Right hindlimb (tissue), 1 donor: ENCODE data around the gene NR3C2.

Experiments
- DNase-seq: peaks from one replicate; pipeline ENCODE4 v3.0.0-alpha.2; 2018

NR3C2 gene

GRCh38 chr4:148255344-148255720 is 186.9 kb downstream of the NR3C2 start:
- DNase-seq = no peak

DNA sequence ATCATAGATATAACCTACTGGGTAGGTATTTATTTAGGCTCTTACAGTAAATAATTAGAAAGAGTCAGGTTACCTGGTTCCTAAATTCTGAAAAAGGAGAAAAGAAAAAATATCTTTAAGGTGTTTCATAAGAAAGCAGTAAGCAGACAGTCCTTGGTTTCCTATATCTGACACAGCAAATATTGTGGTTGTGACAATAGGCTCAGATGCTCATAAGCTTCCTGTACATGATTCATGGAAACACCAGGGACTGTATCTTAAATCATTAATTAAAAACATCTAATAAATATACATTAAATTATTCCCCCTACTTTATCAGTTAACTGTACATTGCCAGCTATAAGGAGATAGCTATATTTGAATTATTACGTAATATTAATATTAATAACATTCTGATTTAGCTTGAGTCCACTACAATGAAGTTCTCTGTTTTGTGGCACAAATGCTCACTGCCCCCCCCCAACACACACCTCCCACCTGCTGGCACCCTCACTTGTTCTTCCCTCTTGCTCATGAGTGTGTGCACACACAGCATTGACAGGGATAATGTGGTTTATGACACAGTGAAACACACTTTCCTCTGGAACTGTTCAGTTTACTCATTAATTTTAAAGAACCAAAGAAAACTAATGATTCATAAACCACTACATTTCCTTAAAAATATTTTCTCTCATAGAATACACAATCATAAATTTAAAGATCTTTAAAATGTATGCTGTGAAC is 187.4 kb downstream of the NR3C2 start:
- no peak for DNase-seq

DNA sequence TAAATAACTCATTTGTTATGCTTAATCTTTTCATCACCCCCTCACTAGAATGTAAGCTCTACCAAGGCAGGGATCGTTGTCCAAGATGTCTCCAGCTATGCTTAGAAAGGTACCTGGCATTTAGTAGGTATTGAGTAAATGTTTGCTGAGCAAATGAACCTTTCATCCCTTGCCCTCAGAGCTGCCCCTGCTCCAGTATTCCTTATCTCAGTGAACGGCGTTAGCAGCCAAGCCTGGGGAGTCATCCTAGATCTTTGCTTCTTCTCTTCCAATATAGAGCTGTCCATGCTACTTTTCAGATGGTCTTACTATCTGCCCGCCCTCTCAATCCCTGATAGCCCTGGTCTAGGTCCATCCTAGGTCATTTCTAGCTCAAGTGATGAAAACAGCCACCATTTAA is 188.4 kb downstream of the NR3C2 start:
- DNase-seq = no peak

DNA sequence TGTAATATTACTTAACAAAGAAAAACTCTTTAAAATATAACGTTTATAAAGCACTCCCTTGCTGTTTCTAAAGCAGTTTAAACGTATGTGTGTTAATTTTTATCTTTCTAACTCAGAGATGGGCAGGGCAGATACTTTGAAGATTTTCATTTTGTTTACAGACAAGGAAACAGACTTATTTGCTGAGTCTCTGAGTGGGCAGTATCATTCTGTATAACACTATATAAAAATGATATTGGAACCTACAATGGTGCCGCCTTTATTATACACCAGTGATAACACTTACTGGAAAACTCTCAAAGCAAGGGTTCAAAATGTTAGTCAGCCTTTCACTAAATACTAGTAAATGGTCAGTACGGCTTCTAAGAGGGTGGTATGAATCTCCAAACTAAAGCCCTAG is 193.4 kb downstream of the NR3C2 start:
- no peak for DNase-seq

GRCh38 chr4:148245015-148245414 is 197.2 kb downstream of the NR3C2 start:
- no peak for DNase-seq

DNA sequence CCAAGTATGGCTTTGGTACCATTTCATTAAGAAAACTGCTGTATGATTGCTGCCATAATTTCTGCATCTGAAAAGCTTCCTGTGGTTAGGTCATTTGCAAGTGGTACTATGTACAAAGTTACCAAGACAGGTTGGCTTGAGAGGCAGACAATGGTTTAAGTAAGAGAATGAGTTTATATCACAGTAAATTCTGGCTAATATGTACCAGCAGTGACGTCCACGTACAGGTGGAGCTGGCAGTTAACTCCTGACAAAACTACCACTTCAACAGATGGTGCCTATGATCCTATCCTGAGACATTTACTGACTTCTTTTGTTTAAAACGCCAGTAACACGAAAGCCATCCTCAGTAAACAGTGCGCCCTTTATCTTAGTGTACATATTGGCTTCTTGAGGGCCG is 198.4 kb downstream of the NR3C2 start:
- DNase-seq = no peak

DNA sequence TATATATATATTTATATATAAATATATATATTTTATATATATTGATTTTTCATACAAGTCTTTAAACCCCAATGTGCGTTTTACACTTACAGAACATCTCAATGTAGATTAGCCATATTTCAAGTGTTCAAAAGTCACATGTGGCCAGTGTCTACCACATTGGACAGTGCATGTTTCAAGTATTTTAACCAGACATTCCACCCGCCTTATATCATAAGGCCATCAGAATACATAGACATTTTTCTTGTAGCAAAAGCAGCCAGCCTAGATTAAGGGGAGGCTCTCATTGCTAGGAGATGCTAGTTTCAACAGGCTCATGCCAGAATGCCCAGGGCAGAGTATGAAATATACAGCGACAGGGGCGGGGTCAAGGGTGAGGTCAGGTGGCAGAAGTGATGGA is 202.0 kb downstream of the NR3C2 start:
- no peak for DNase-seq

- no peak for DNase-seq
Measured at GRCh38 chr4:148239494-148239985, 202.7 kb downstream of the NR3C2 start.

DNA sequence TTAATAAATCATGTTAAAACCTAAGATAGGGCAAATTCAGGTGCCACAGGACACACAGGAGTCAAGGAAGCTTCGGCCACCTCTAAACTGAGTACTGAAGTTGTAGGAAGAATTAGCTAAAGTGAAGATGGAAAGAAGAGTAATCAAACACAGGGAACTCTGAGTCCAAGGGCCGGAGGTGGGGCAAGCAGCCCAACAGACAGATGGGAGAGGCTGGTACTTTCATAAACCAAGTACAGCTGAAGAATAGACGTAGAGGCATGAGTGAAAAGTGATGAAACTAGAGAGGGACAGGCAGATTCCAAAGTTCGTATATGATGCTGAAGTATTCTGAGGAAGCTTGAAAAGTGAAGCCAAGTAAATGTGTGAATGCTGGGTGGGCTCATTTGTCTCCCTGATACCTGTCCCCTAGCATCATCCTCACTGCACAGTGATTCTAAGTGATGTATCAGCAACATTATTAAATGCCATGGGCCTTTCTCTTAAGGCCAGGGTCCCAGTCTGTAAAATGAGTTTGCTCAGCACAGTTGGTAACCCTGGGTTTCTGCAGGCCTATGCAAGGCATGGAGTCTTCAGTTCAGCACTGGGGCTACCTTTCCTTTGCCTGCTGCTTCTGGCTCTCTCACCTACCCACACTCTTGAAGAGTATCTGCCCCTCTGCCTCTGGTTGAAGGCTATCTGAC is 203.3 kb downstream of the NR3C2 start:
- no peak for DNase-seq

DNA sequence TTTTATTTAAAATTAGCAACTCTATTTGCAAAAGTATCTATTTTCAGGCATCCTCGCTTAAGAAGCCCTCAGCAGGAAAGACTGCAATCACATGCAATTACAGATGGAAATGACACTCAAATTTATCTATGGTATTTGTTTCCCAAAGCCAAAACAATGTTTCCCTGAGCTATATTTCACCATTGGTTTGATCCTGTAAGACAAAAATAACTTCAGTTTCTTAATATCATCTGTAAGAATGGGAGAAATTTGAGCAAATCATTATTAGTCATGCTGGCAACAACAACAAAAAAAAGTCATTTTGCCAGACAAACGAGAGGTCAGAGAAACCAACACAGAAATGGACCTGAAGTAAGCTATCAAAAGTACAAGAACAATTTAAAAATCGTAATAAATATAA is 204.1 kb downstream of the NR3C2 start:
- no peak for DNase-seq

DNA sequence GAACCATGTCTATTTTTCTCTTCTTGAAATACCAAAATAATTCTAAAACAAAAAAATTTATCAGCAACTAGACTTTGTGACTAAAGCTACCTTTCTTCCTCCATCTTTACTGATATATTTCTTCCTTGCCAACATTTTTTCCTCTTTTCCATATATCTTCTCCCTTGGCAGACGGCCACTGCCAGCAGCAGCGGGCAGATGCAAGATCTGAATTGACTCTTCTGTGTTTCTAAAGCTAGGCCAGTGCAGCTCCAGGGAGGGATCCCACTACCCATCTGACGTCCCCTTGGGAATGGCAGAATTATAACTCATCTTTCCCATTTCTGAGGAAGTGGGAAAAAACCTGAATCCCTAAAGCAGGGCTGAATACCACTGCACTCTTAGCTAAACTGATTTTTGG is 206.4 kb downstream of the NR3C2 start:
- DNase-seq = no peak

- DNase-seq = no peak
Measured at GRCh38 chr4:148229798-148230197, 212.4 kb downstream of the NR3C2 start.

- no peak for DNase-seq
Measured at GRCh38 chr4:148229028-148229427, 213.2 kb downstream of the NR3C2 start.

DNA sequence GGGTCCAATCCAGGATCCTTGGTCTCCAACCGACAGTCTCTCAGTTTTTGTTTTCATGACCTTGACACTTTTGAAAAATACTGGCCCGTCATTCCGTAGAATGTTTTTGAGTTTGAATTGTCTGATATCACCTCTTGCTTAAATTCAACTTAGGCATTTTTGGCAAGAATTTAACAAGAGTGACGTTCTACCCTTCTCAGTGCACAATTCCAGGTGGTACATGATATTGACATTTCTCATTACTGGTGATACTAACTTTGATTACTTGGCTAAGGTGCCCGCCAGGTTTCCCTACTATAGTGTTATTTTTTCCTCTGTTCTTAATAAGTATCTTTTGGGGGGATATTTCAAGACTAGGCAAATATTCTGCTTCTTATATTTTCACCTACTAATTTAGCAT is 215.1 kb downstream of the NR3C2 start:
- DNase-seq = no peak

GRCh38 chr4:148226341-148226740 is 215.9 kb downstream of the NR3C2 start:
- no peak for DNase-seq

GRCh38 chr4:148225639-148226038 is 216.6 kb downstream of the NR3C2 start:
- no peak for DNase-seq

GRCh38 chr4:148224476-148224875 is 217.7 kb downstream of the NR3C2 start:
- DNase-seq = no peak

- no peak for DNase-seq
Measured at GRCh38 chr4:148222991-148223660, 219.1 kb downstream of the NR3C2 start.

DNA sequence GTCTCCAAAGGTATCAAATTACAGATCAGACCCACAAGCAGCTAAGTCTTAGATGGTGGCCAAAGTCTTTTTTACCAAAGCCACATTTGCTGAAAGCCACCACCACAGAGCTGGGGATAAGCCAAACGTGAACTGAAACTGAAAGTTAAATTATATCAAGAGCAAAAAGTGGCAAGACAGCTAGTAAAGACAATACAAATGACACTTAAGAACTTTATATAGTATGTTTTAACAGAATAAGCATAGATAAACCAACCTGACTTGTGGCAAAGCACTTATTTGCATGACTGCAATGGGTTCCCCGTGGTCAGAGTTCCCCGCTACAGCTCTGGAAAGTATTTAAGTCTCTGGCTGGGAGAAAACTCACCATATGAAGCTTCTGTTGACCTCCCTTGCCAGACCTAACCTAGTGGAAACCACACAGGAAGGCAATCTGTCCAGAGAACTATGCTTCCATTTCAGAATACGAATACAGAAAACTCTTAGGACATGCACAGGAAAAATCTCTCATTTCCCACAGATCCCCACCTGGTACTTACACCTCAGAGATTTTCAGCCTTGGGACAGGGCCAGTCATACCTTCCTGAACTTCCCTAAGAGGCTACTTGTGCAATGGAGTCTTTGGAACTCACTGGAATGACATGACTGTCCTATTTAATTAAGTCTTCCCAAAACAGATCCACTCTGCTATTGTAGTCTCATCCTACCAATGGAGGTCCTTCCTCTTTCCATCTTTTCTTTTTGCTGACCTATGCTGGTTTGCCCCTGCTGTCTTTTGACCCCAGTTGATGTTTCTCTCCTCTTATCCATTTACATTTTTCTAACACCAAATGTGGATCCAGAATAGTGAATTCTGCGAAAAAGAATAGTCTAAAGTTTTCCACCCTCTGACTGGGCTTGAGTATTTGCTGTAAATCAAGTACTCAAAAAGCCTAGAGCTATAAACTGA is 225.1 kb downstream of the NR3C2 start:
- DNase-seq = no peak

DNA sequence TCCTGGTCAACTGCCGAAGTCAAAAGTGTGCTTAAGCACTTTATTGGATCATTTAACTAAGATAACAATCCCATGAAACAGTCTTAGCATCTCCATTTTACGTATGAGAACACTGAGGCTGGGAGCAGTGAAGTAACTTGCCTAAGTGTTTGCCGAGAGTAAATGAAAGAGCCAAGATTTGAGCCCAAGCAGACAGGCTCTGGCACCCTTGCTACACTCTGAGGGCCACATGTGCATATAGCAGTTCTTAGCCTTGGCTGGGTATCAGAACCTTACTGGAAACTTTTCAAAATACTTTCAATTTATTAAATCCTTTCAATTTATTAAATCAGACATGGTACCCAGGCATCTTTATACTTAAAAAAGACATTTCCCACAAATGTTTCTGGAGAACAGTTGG is 225.9 kb downstream of the NR3C2 start:
- DNase-seq = no peak

DNA sequence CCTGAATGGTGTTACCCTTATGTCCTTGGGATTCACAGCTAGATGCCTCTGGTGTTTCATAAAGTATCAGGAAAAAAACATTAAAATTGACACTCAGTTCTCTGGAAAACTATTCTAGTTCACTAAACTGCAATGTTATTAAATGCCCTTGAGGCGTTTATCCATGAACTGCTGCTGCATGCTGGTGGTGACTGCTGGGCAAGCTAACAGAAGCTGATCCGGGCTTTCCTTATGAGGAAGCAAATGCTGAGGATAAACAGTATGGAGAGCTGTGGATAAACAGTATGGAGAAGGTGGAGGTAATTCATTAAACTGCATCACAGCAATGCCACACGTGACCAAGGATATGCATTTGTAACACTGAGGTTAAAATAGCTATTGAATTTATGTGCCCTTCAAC is 227.0 kb downstream of the NR3C2 start:
- DNase-seq = no peak

DNA sequence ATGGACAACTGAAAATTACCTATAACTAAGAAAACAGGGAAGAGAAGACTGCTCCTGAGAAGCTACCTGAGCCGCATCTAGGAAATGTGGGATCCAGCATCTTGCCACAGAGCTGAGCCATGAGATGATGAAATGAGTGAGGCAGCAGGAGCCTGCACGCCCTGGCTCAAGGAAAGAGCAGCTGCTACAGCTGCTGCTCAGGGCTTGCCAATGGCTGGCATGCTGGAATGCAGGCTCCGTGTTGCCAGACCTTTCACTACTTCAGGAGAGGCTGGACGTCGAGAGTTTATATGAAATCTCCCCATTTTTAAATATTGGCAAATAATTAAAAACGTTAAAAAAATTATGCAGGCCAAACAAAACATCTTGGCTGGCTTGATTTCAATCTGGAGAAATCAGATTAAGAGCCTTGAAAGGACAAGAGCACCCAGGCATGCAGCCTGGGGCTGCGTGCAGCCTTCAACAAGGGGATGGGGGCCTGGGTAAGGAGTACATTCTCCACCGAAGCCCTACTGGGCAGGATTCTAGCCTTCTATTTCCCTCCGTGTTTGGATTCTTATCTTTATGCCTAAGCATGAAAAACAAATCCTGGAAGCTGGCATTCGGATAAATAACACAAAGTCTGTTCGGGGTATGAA is 227.6 kb downstream of the NR3C2 start:
- peak; percentile 76 for DNase-seq
